Activated CD8-positive, alpha-beta T cell treated with anti-CD3 and anti-CD28 coated beads, Interleukin-2, amount 10 ng/mL, durations not matched to agents 7 days and 5 days (primary cell): ENCODE results near the gene JUNB. TPM values are rescaled to one million over a fixed set of nuclear protein-coding genes. Genes with fewer than 3 reads are reported as not detected.
"Not testable (repeated sequence)": the region's sequence is repeated elsewhere in the genome, so short reads cannot be mapped to it uniquely, and the experiment has no call there.

Source experiments
- ATAC-seq: fragments of 150-1000 bp; cut with Tn5 transposase; one replicate; pipeline ENCODE4 v1.10.0; 2021; ENCODE audit warnings: moderate library complexity
- CTCF ChIA-PET: fragments of 350-600 bp; sonication (Branson Sonifier 250); formaldehyde crosslinking; loops from one replicate; lab custom pipeline; 2021; ENCODE audit warnings: antibody characterized with exemption; lab: Charles Lee
- POLR2A ChIA-PET: fragments of 350-600 bp; sonication (Branson Sonifier 250); formaldehyde crosslinking; loops from one replicate; lab custom pipeline; 2021; ENCODE audit warnings: antibody characterized with exemption; lab: Charles Lee
- DNase-seq: peaks from one replicate; pipeline ENCODE4 v3.0.0-alpha.2; 2020
- H3K27ac Mint-ChIP-seq: one replicate; pipeline ENCODE4 v1.8.0; 2021; ENCODE audit warnings: mild to moderate bottlenecking, mixed read lengths
- H3K27me3 Mint-ChIP-seq: one replicate; pipeline ENCODE4 v1.8.0; 2021; ENCODE audit warnings: low read depth, mixed read lengths
- H3K36me3 Mint-ChIP-seq: one replicate; pipeline ENCODE4 v1.8.0; 2021; ENCODE audit warnings: low read depth, mixed read lengths
- H3K4me1 Mint-ChIP-seq: one replicate; pipeline ENCODE4 v1.8.0; 2021; ENCODE audit warnings: low read depth, mixed read lengths
- H3K4me3 Mint-ChIP-seq: one replicate; pipeline ENCODE4 v1.8.0; 2021; ENCODE audit warnings: mild to moderate bottlenecking, mixed read lengths
- H3K9me3 Mint-ChIP-seq: one replicate; pipeline ENCODE4 v1.8.0; 2022; ENCODE audit warnings: mixed read lengths; ENCODE audit not compliant: insufficient read depth
- total RNA-seq, 2 experiments: library from RNA; stranded (reverse); gene quantifications; one replicate each; pipeline ENCODE4 v1.2.3, GENCODE V29; 2021

The JUNB gene
- total RNA-seq, 2 experiments from 2014 or later, result 90.4 to 92.9 TPM

DNA sequence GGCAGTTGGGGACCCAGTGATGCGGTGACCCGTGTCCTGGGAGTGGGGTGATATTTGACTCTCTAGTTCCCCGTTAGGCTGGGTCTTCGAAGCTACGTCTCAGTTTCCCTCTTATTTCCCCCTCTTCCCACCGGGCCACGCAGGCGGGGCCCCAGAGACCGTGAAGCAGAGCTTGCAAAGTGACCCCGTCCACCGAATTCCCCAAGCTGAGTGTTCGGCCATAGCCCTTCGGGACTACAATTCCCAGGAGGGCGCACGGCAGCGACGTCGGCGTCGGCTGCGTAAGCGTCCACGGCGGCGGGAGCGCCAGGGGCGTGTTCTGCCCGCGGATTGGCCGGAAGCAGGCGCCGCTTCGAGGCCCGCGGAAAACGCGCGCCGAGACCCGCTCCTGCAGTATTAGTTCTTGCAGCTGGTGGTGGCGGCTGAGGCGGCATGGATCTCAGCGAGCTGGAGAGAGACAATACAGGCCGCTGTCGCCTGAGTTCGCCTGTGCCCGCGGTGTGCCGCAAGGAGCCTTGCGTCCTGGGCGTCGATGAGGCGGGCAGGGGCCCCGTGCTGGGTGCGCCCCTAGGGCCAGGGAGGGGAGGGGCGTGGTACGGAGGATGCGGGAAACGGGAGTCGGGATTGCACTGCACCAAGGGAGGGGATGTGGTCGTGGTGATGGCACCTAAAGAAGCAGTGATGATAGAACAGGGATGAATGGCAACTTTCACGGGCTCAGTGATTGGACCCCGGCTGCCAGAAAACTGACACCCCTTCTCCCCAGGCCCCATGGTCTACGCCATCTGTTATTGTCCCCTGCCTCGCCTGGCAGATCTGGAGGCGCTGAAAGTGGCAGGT, 15.2 kb downstream of the JUNB start, which contains the start of gene RNASEH2A:
Gene RNASEH2A, plus strand, starts transcription at position 343 of the 840 bp plus-strand sequence. Its CDS starts 90 bp downstream, at position 433.
- peak; percentile 89 for ATAC-seq
- H3K9me3 Mint-ChIP-seq, result no peaks in the 10 kb centered on the region
- no peaks in the 10 kb centered on the region for H3K27me3 Mint-ChIP-seq
- POLR2A ChIA-PET, result interaction anchor here (0.8 to 1.3 kb wide), 3 partner anchors 8 to 31 kb away, joined by 3 to 15 read pairs (median 3); partner anchors contain the start of gene JUNB
- H3K4me3 Mint-ChIP-seq, result peak within 1 kb of the TSS; percentile 97
- peak; percentile 92 for DNase-seq
- peaks cover 17% of the 10 kb centered on the region for H3K36me3 Mint-ChIP-seq
- peaks cover 28% of the 10 kb centered on the region for H3K4me1 Mint-ChIP-seq
- H3K27ac Mint-ChIP-seq, result peak within 1 kb of the TSS; percentile 95
- CTCF ChIA-PET, result interaction anchor here (1.0 to 2.4 kb wide), 6 partner anchors 11 to 78 kb away, joined by 3 to 15 read pairs (median 5); no protein-coding TSS in a partner anchor

- ATAC-seq, result no peak
- POLR2A ChIA-PET, result interaction anchor here (1.4 to 1.6 kb wide), 2 partner anchors 9 to 78 kb away, joined by 3 to 4 read pairs; partner anchors contain the start of genes GET3 and RNASEH2A
These were observed 23.8 kb downstream of the JUNB start for GRCh38 chr19:12815088-12815487.

GRCh38 chr19:12817188-12817587, 25.9 kb downstream of the JUNB start:
- H3K9me3 Mint-ChIP-seq, H3K4me1 Mint-ChIP-seq, H3K4me3 Mint-ChIP-seq, ATAC-seq, H3K27ac Mint-ChIP-seq, DNase-seq, POLR2A ChIA-PET, H3K27me3 Mint-ChIP-seq: not testable (repeated sequence)
- peaks cover 16% of the 10 kb centered on the region for H3K36me3 Mint-ChIP-seq
- CTCF ChIA-PET, result interaction anchor here (1.0 to 1.5 kb wide), 2 partner anchors 15 to 57 kb away, joined by 3 read pairs; partner anchors contain the start of gene THSD8

More at GRCh38 chr19:12815088-12815487, 23.8 kb downstream of the JUNB start:
- H3K9me3 Mint-ChIP-seq, result no peaks in the 10 kb centered on the region
- no peaks in the 10 kb centered on the region for H3K27me3 Mint-ChIP-seq
- H3K27ac Mint-ChIP-seq, result no peak overlapping the region
- no peaks in the 10 kb centered on the region for H3K4me1 Mint-ChIP-seq
- CTCF ChIA-PET, result interaction anchor here (1.0 to 2.4 kb wide), 3 partner anchors 10 to 54 kb away, joined by 3 to 6 read pairs (median 3); no protein-coding TSS in a partner anchor
- peaks cover 16% of the 10 kb centered on the region for H3K36me3 Mint-ChIP-seq
- H3K4me3 Mint-ChIP-seq, result no peak overlapping the region
- no peak for DNase-seq

DNA sequence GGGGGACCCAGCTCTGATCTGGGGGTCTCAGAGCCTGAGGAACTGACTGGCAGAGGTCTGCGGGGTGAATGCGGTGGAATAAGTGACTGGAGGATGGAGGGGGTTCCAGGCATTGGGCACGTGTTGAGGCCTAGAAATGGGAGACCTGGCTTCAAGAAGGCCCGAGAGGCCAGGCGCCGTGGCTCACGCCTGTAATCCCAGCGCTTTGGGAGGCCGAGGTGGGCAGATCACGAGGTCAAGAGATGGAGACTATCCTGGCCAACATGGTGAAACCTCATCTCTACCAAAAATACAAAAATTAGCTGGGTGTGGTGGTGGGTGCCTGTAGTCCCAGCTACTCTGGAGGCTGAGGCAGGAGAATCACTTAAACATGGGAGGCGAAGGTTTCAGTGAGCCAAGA, 26.5 kb downstream of the JUNB start:
- ATAC-seq, DNase-seq, H3K4me3 Mint-ChIP-seq, H3K9me3 Mint-ChIP-seq, H3K4me1 Mint-ChIP-seq, POLR2A ChIA-PET, H3K27ac Mint-ChIP-seq, H3K27me3 Mint-ChIP-seq: not testable (repeated sequence)
- peaks cover 13% of the 10 kb centered on the region for H3K36me3 Mint-ChIP-seq
- CTCF ChIA-PET, result interaction anchor here (1.0 kb wide), 1 partner anchor 57 kb away, joined by 3 read pairs; no protein-coding TSS in a partner anchor

- Mint-ChIP-seq H3K4me1 (peaks cover 9% of the 10 kb centered on the region), H3K4me3 (no peak overlapping the region), H3K36me3 (peaks cover 2% of the 10 kb centered on the region), H3K9me3 (no peaks in the 10 kb centered on the region), H3K27ac (no peak overlapping the region), H3K27me3 (peaks cover 11% of the 10 kb centered on the region)
- POLR2A ChIA-PET, result interaction anchor here (0.9 kb wide), 1 partner anchor 44 kb away, joined by 7 read pairs; no protein-coding TSS in a partner anchor
- DNase-seq, result no peak
- ATAC-seq, result no peak
- CTCF ChIA-PET, result interaction anchor here (1.0 to 1.2 kb wide), 2 partner anchors 62 to 232 kb away, joined by 3 read pairs; no protein-coding TSS in a partner anchor
These were observed 30.5 kb downstream of the JUNB start for GRCh38 chr19:12821761-12822160.

DNA sequence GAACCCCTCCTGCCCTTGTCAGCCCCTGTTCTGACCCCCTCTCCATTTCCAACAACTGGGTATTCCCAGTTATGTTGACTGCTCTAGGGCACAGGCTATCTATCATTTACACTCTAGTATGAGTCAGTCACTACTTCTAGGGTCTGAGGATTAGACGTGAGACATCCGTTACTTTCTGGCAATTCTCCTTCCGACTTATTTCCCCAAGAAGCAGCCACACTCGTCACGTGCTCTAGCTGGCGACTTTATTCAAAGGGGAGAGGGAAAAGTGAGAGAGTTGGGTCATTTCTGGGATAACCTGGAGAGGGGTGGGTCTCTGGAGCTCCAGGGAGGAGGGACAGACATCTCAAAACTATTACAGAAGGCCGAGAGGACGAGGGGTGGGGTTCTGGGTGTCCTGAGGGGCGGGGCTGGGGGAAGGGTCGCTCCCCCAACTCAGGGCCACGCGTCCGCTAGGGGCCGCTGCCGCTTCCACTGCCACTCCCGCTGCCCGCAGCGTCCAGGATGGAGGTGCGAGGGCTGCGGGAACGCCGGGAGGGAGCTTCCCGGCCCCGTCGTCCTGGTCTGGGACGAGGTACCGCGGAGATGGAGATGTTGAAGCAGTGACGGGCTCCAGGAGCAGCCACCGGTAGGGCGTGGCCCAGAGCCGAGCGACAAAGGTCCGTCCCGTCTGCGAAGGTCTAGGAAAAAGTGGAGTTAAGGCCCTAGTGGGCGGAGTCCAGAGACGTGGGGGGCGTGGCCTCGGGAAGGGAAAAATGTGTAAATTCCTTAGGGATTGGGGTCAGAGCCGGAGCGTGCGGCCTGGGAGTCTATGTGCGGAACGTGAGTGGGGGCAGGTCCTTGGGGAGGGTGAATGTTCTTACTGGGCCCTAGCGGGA, 34.2 kb downstream of the JUNB start:
- no peaks in the 10 kb centered on the region for H3K9me3 Mint-ChIP-seq
- H3K4me3 Mint-ChIP-seq, result no peak overlapping the region
- H3K27ac Mint-ChIP-seq, result no peak overlapping the region
- ChIA-PET CTCF (interaction anchor here (0.6 to 2.2 kb wide), 7 partner anchors 9 to 65 kb away, joined by 3 to 8 read pairs (median 3); partner anchors contain the start of gene RTBDN), POLR2A (no interaction called here)
- peak; percentile 43 for ATAC-seq
- no peaks in the 10 kb centered on the region for H3K36me3 Mint-ChIP-seq
- peaks cover 9% of the 10 kb centered on the region for H3K4me1 Mint-ChIP-seq
- H3K27me3 Mint-ChIP-seq, result peaks cover 27% of the 10 kb centered on the region
- DNase-seq, result no peak

DNA sequence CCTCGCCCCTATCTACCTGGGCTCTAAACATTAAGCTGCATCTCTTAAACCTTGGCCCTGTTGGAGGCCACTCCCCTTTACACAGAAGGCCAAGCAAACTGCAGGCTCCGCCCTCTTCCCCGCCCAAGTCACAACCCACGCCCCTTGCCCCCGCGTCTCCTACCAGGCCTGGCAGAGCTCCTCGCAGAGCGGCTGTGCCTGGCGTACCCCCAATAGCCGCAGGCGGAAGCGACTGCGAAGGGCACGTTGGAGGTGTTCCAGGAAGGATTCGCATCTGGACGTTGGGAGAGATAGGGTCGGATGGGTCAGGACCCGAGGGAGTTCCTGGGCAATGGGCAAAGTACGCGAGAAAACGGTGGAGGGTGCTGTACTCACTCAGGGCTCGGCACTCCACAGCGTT, 37.2 kb downstream of the JUNB start:
- H3K27ac Mint-ChIP-seq, result no peak overlapping the region
- POLR2A ChIA-PET, result interaction anchor here (0.6 kb wide), 1 partner anchor 1693 kb away, joined by 5 read pairs; no protein-coding TSS in a partner anchor
- no peaks in the 10 kb centered on the region for H3K36me3 Mint-ChIP-seq
- peaks cover 49% of the 10 kb centered on the region for H3K27me3 Mint-ChIP-seq
- ATAC-seq, result peak; percentile 64
- H3K4me1 Mint-ChIP-seq, result peaks cover 17% of the 10 kb centered on the region
- CTCF ChIA-PET, result interaction anchor here (1.0 to 1.8 kb wide), 3 partner anchors 19 to 137 kb away, joined by 4 to 10 read pairs (median 4); no protein-coding TSS in a partner anchor
- no peaks in the 10 kb centered on the region for H3K9me3 Mint-ChIP-seq
- H3K4me3 Mint-ChIP-seq, result no peak overlapping the region
- peak; percentile 61 for DNase-seq

- ChIA-PET CTCF (no interaction called here), POLR2A (no interaction called here)
- no peak overlapping the region for H3K27ac Mint-ChIP-seq
- H3K4me1 Mint-ChIP-seq, result peaks cover 13% of the 10 kb centered on the region
- H3K9me3 Mint-ChIP-seq, result no peaks in the 10 kb centered on the region
- DNase-seq, result no peak
- peaks cover 70% of the 10 kb centered on the region for H3K27me3 Mint-ChIP-seq
- no peak for ATAC-seq
- no peaks in the 10 kb centered on the region for H3K36me3 Mint-ChIP-seq
- H3K4me3 Mint-ChIP-seq, result peak overlapping the region; percentile 16
These were observed 42.1 kb downstream of the JUNB start for GRCh38 chr19:12833418-12833737.

- no peaks in the 10 kb centered on the region for H3K9me3 Mint-ChIP-seq
- ChIA-PET CTCF (interaction anchor here (0.7 to 1.3 kb wide), 6 partner anchors 9 to 223 kb away, joined by 3 to 5 read pairs (median 3); partner anchors contain the start of genes ZNF490 and ZNF791), POLR2A (interaction anchor here (0.9 kb wide), 2 partner anchors 36 to 124 kb away, joined by 3 read pairs; no protein-coding TSS in a partner anchor)
- H3K27ac Mint-ChIP-seq, result no peak overlapping the region
- no peak overlapping the region for H3K4me3 Mint-ChIP-seq
- no peaks in the 10 kb centered on the region for H3K36me3 Mint-ChIP-seq
- peaks cover 15% of the 10 kb centered on the region for H3K4me1 Mint-ChIP-seq
- H3K27me3 Mint-ChIP-seq, result peaks cover 68% of the 10 kb centered on the region
- peak; percentile 48 for DNase-seq
- no peak for ATAC-seq
These were observed 42.7 kb downstream of the JUNB start for GRCh38 chr19:12833738-12834565.

DNA sequence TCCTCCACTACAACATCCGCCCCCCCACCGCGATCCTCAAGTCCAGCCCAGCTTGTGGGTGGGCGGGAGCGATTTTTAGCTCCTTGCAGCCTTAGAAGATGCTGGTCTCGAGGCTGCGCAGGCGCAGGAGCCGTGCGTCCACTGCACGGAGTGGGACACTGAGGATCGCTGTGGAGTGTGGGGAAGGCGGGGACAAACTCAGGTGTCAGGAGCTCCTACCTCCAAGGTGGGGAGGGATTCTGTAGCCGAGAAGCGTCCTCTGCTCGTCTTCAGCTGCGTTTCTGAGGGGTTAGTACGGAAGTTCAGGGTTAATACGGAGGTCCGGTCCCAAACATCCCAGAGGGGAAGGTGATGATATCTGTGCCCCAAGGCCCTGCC, 43.3 kb downstream of the JUNB start, which contains the start of gene RTBDN:
Gene RTBDN, minus strand, starts transcription at position 14 of the 378 bp plus-strand sequence. CDS start 4,600 bp downstream, outside the sequence.
- POLR2A ChIA-PET, result interaction anchor here (0.9 kb wide), 2 partner anchors 36 to 124 kb away, joined by 3 read pairs; no protein-coding TSS in a partner anchor
- CTCF ChIA-PET, result interaction anchor here (0.7 to 1.3 kb wide), 6 partner anchors 9 to 224 kb away, joined by 3 to 5 read pairs (median 3); partner anchors contain the start of genes ZNF490 and ZNF791
- Mint-ChIP-seq H3K4me1 (peaks cover 18% of the 10 kb centered on the region), H3K36me3 (no peaks in the 10 kb centered on the region), H3K27me3 (peaks cover 72% of the 10 kb centered on the region), H3K4me3 (no peak within 1 kb of the TSS), H3K27ac (no peak within 1 kb of the TSS), H3K9me3 (no peaks in the 10 kb centered on the region)
- DNase-seq (no peak), ATAC-seq (no peak)
